Pancreas (tissue), 10 donors: ENCODE results near the gene CLIC5. TPM values are rescaled to one million over a fixed set of nuclear protein-coding genes. Genes with fewer than 3 reads are reported as not detected.
A peak's percentile ranks its signal among the peaks of the same experiment; 100 is the strongest.

Source experiments
- ATAC-seq, 4 donors: fragments of 200-7000 bp; cut with Tn5 transposase; one replicate each; pipeline versions ENCODE4 v1.8.0 to v1.9.1; 2020; ENCODE audit warnings: mild to moderate bottlenecking in 4 of 4, moderate library complexity in 4 of 4
- DNase-seq, 6 donors: peaks; one replicate each; pipeline ENCODE4 v3.0.0-alpha.2; 2020
- FAIRE-seq: peaks from 2 replicates; lab custom pipeline; 2012; peaks lifted over from hg19 to GRCh38; lab: Jason Lieb, UNC
- H3K27ac ChIP-seq, 4 donors: fragments of 200-600 bp; sonication (generic); 1 replicate in 3 of 4; 2 replicates in 1 of 4; pipeline versions ENCODE4 v1.5.0 to v1.8.0; 2020
- H3K27me3 ChIP-seq, 4 donors: fragments of 200-600 bp; one replicate each; pipeline ENCODE4 v1.8.0; 2021
- H3K36me3 ChIP-seq, 3 donors: fragments of 200-600 bp; sonication (generic) in 1 of 3; one replicate each; pipeline versions ENCODE4 v1.5.0 to v1.8.0; 2020 to 2021
- H3K4me1 ChIP-seq, 3 donors: fragments of 200-600 bp; one replicate each; pipeline ENCODE4 v1.8.0; 2021
- H3K4me3 ChIP-seq, 4 donors: fragments of 200-600 bp; sonication (generic) in 2 of 4; one replicate each; pipeline versions ENCODE4 v1.5.0 to v1.8.0; 2020 to 2021
- H3K9me3 ChIP-seq, 4 donors: fragments of 200-600 bp; one replicate each; pipeline ENCODE4 v1.8.0; 2021
- WGBS, 2 donors: extraction: QIAGEN DNeasy Blood & Tissue Kit; methylation state at CpG; one replicate each; pipeline ENCODE4 v1.1.7; 2013; 5-methylcytosine and 5-hydroxymethylcytosine counted together
- intact Hi-C, 3 donors: fragments of 100-400 bp; cut with DNase I; formaldehyde crosslinking; loops; one replicate each; pipeline versions ENCODE4 v1.11.1 to v1.14.2; 2022
- polyA plus RNA-seq, 2 donors: library from polyadenylated mRNA; stranded (reverse); fragments of 200-250 nt; gene quantifications; one replicate each; pipeline ENCODE4 v1.2.3, GENCODE V29; 2013
- total RNA-seq, 6 donors: library from RNA; stranded (reverse); fragmentation: NEBNext Ultra II Directional in 4 of 6; extraction: Animal tissue kit (Norgen Biotek cat#: 25700) in 4 of 6; gene quantifications; one replicate each; pipeline versions ENCODE4 v1.2.1 to v1.2.4, GENCODE V29; 2021 to 2023
- TF ChIP-seq, protein P1 (sequence below), 4 donors: fragments of 200-600 bp; sonication (generic) in 3 of 4; IDR thresholded peaks; one replicate each; pipeline versions ENCODE4 v1.5.0 to v1.8.0; 2021; ENCODE audit warnings: antibody characterized with exemption in 4 of 4
- donor health status: healthy with polysubstance abuse.
- donor health status: DM: no; HTN: no; CAD: no; lungs with moderate emphysema.
- donor health status: DM: no; HTN: no; CAD: no.
- donor health status: control.
- donor health status: control.
- donor health status: Bipolar disorder and iron deficiency.
- donor health status: DM: yes; HTN: yes; CAD: no.
- donor health status: DM: no; HTN: no; CAD: no.
- donor health status: DM: no; HTN: no; CAD: no.
- donor health status: DM: yes; HTN: yes; CAD: no.

CLIC5 gene
- total and polyA plus RNA-seq, 8 donors, result 0.53 to 2.1 (median 1.3) TPM

DNA sequence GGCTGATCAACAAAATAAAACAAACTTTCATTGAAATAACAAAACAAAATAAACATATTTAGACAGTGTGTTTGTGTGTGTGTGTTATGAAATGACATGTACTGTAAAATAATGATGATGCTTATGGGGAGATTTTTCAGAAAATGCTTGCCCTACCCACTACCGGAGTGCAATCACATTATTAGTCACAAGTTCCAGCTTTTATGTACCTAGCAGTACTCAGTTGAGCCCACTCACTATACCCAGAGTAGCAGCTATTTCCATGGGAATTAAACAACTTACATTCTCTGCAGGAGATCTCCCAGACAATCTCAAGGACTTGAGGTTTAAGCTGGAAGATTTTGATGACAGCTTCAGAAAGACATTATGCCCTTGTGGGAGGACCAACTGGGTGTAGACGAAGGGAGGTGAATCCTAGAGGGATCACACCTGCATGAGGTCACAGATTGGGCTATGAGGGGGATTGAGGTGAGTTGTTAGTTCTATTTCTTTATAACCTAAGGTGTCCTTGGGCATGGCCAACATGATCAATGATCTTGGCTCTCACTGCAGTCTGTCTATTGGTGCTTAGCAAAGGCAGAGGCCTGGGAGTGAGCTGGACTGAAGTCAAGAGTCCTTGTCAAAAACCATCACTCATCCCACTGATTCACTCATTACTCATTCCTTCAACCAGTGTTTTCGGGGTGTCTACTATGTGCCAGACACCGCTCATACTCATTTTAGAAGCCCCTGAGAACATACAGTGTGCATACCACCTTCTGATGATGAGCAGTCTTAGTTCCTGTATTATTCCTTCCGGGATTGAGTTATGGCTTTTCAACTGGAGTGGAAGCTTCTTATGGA, 6.7 kb upstream of the CLIC5 start:
- no peak for ATAC-seq
- no peaks in the 10 kb centered on the region for H3K36me3 ChIP-seq
- no peaks in the 10 kb centered on the region for H3K9me3 ChIP-seq
- H3K4me1 ChIP-seq, result no peaks in the 10 kb centered on the region
- TF ChIP-seq, protein P1, sequence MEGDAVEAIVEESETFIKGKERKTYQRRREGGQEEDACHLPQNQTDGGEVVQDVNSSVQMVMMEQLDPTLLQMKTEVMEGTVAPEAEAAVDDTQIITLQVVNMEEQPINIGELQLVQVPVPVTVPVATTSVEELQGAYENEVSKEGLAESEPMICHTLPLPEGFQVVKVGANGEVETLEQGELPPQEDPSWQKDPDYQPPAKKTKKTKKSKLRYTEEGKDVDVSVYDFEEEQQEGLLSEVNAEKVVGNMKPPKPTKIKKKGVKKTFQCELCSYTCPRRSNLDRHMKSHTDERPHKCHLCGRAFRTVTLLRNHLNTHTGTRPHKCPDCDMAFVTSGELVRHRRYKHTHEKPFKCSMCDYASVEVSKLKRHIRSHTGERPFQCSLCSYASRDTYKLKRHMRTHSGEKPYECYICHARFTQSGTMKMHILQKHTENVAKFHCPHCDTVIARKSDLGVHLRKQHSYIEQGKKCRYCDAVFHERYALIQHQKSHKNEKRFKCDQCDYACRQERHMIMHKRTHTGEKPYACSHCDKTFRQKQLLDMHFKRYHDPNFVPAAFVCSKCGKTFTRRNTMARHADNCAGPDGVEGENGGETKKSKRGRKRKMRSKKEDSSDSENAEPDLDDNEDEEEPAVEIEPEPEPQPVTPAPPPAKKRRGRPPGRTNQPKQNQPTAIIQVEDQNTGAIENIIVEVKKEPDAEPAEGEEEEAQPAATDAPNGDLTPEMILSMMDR (IDR thresholded peaks at IDR 0.05), result no peak
- no peak overlapping the region for H3K27ac ChIP-seq
- 79 to 87% methylated on average over 5 of the region's 5 CpGs for WGBS, 2 donors
- no peak for FAIRE-seq
- peaks cover 0 to 3% (median 0%) of the 10 kb centered on the region in 4 donors for H3K27me3 ChIP-seq
- H3K4me3 ChIP-seq, result no peak overlapping the region
- intact Hi-C loops, result no loop called here
- no peak for DNase-seq

GRCh38 chr6:46017726-46018125, 2.1 kb upstream of the CLIC5 start:
- TF ChIP-seq, protein P1 (IDR thresholded peaks at IDR 0.05), result no peak
- H3K27me3 ChIP-seq, result peaks cover 0 to 3% (median 1%) of the 10 kb centered on the region in 4 donors
- ATAC-seq (no peak), DNase-seq (no peak), FAIRE-seq (no peak)
- no peak overlapping the region for H3K27ac ChIP-seq
- 70 to 71% methylated on average over 2 of the region's 2 CpGs for WGBS, 2 donors
- H3K4me3 ChIP-seq, result no peak overlapping the region
- no peaks in the 10 kb centered on the region for H3K9me3 ChIP-seq
- no peaks in the 10 kb centered on the region for H3K36me3 ChIP-seq
- no peaks in the 10 kb centered on the region for H3K4me1 ChIP-seq
- intact Hi-C loops, result no loop called here

GRCh38 chr6:46016063-46016608, 476 bp upstream of the CLIC5 start:
- Histone ChIP-seq H3K4me1 (no peaks in the 10 kb centered on the region), H3K4me3 (peak overlapping the region in 3 of 4 donors; percentile 35 to 64 (median 47)), H3K27me3 (peaks cover 0 to 3% (median 1%) of the 10 kb centered on the region in 4 donors), H3K27ac (no peak overlapping the region), H3K36me3 (no peaks in the 10 kb centered on the region), H3K9me3 (no peaks in the 10 kb centered on the region)
- no peak for ATAC-seq
- WGBS, 2 donors, result 37 to 47% methylated on average over 6 to 8 of the region's 8 CpGs
- intact Hi-C loops, result no loop called here
- no peak for DNase-seq
- no peak for FAIRE-seq
- TF ChIP-seq, protein P1 (IDR thresholded peaks at IDR 0.05), result no peak

- no peaks in the 10 kb centered on the region for H3K4me1 ChIP-seq
- no peaks in the 10 kb centered on the region for H3K36me3 ChIP-seq
- TF ChIP-seq, protein P1 (IDR thresholded peaks at IDR 0.05), result no peak
- FAIRE-seq (no peak), ATAC-seq (peak in 3 of 4 donors; percentile 24 to 29 (median 28)), DNase-seq (no peak)
- peaks cover 0 to 3% (median 1%) of the 10 kb centered on the region in 4 donors for H3K27me3 ChIP-seq
- intact Hi-C loops, result no loop called here
- 25% methylated on average over 21 of the region's 21 CpGs for WGBS, 2 donors
- no peak overlapping the region for H3K27ac ChIP-seq
- no peaks in the 10 kb centered on the region for H3K9me3 ChIP-seq
- peak overlapping the region; percentile 17 to 64 (median 41) for H3K4me3 ChIP-seq
Measured at GRCh38 chr6:46014511-46015118, 1.0 kb downstream of the CLIC5 start.
